K562 (cell line): Measurements from ENCODE around the gene EEFSEC. TPM values are rescaled to one million over a fixed set of nuclear protein-coding genes. Genes with fewer than 3 reads are reported as not detected.

Experiments
- ATAC-seq: fragments of 200-7000 bp; cut with Tn5 transposase; 3 replicates; pipeline ENCODE4 v1.9.1; 2020; ENCODE audit warnings: moderate library complexity
- BruUV-seq: library from RNA; stranded (reverse); fragments of 400-500 nt; replicated peaks from 2 replicates; lab custom pipeline; 2021; lab: Mats Ljungman, UMichigan
- CTCF ChIA-PET: fragments of 300-600 bp; formaldehyde crosslinking; extraction: SDS; loops from one replicate; lab custom pipeline; 2021; ENCODE audit warnings: low intra/inter-chr PET ratio; lab: Yijun Ruan, JAX
- POLR2A ChIA-PET: fragments of 300-600, 350-650 bp; sonication (Branson Sonifier 250); formaldehyde crosslinking; extraction: SDS; loops from one replicate; lab custom pipeline; 2021; ENCODE audit warnings: antibody characterized with exemption, inconsistent platforms; lab: Yijun Ruan, JAX
- DNase-seq, 4 experiments: peaks; one replicate each; pipeline versions ENCODE4 v3.0.0 to v3.0.0-alpha.2; 2011 to 2018; ENCODE audit warnings: low spot score in 3 of 4, mixed read lengths in 3 of 4; ENCODE audit errors: extremely low read depth in 1 of 4
- FAIRE-seq: peaks from 2 replicates; lab custom pipeline; 2011; peaks lifted over from hg19 to GRCh38; lab: Jason Lieb, UNC
- H2AFZ ChIP-seq: 2 replicates; pipeline ENCODE4 v1.6.0; 2011; ENCODE audit warnings: low read depth, low read length, control low read depth, inconsistent platforms
- H3K27ac ChIP-seq: fragments of 200-600 bp; 3 replicates; pipeline ENCODE4 v1.8.0; 2011; ENCODE audit warnings: low read depth, mild to moderate bottlenecking, control low read depth, inconsistent platforms, low read length, moderate library complexity, mixed read lengths; ENCODE audit errors: extremely low read depth
- H3K27me3 ChIP-seq, 2 experiments: fragments of 300-600 bp in 1 of 2; 2 replicates in 1 of 2; 3 replicates in 1 of 2; pipeline versions ENCODE4 v1.6.0 to v1.8.0; 2011; ENCODE audit warnings: inconsistent platforms in 2 of 2, low read length in 2 of 2, mild to moderate bottlenecking in 1 of 2, mixed read lengths in 1 of 2, moderate library complexity in 1 of 2; ENCODE audit not compliant: control insufficient read depth in 2 of 2, insufficient read depth in 2 of 2
- H3K36me3 ChIP-seq: fragments of 300-600 bp; 3 replicates; pipeline ENCODE4 v1.8.0; 2011; ENCODE audit warnings: mild to moderate bottlenecking, low read length, inconsistent platforms; ENCODE audit not compliant: control insufficient read depth, insufficient read depth
- H3K4me1 ChIP-seq, 2 experiments: fragments of 200-600 bp in 1 of 2; replicated peaks in 1 of 2; 2 replicates in 1 of 2; 3 replicates in 1 of 2; pipeline versions ENCODE4 v1.5.1 to v1.8.0; 2011; ENCODE audit warnings: inconsistent platforms in 2 of 2, low read length in 2 of 2, mild to moderate bottlenecking in 1 of 2, mixed read lengths in 1 of 2, moderate library complexity in 1 of 2; ENCODE audit not compliant: control insufficient read depth in 2 of 2, insufficient read depth in 2 of 2
- H3K4me2 ChIP-seq: 2 replicates; pipeline ENCODE4 v1.6.1; 2011; ENCODE audit warnings: low read length, control low read depth, inconsistent platforms, mixed read lengths; ENCODE audit not compliant: insufficient read depth
- H3K4me3 ChIP-seq: fragments of 200-600 bp; sonication (generic), shearing (Covaris generic); 2 replicates; pipeline ENCODE4 v1.5.1; 2016; ENCODE audit warnings: control low read depth, inconsistent platforms
- H3K79me2 ChIP-seq: fragments of 200-600 bp; 3 replicates; pipeline ENCODE4 v1.8.0; 2011; ENCODE audit warnings: low read length, inconsistent platforms; ENCODE audit not compliant: control insufficient read depth, insufficient read depth
- H3K9ac ChIP-seq, 2 experiments: 2 replicates each; pipeline versions ENCODE4 v1.6.0 to v1.6.1; 2011; ENCODE audit warnings: low read depth in 2 of 2, low read length in 2 of 2, control low read depth in 1 of 2, inconsistent platforms in 1 of 2, mild to moderate bottlenecking in 1 of 2, mixed read lengths in 1 of 2; ENCODE audit not compliant: insufficient read depth in 1 of 2
- H3K9me1 ChIP-seq: one replicate; pipeline ENCODE4 v1.6.0; 2011; ENCODE audit warnings: inconsistent platforms, mild to moderate bottlenecking, low read length, moderate library complexity; ENCODE audit not compliant: control insufficient read depth, insufficient read depth
- H3K9me3 ChIP-seq: replicated peaks from 2 replicates; pipeline ENCODE4 v1.5.1; 2011; ENCODE audit warnings: low read depth, low read length, inconsistent platforms; ENCODE audit not compliant: control insufficient read depth, insufficient read depth
- H4K20me1 ChIP-seq: replicated peaks from 2 replicates; pipeline ENCODE4 v1.6.1; 2011; ENCODE audit warnings: low read length, inconsistent platforms, mixed read lengths; ENCODE audit not compliant: control insufficient read depth, insufficient read depth
- ATF6 ChIP-seq: sonication (generic); formaldehyde crosslinking; IDR thresholded peaks from 2 replicates; pipeline ENCODE4 v1.4.0; 2020; ENCODE audit warnings: mild to moderate bottlenecking, missing genetic modification reagents
- CREB3L1 ChIP-seq: fragments of 450-650 bp; IDR thresholded peaks from 2 replicates; pipeline ENCODE4 v1.6.1; 2014; ENCODE audit warnings: low read depth, mild to moderate bottlenecking, moderate library complexity, borderline replicate concordance
- ELF1 ChIP-seq: fragments of 200-800 bp; sonication (Bioruptor generic); IDR thresholded peaks from 2 replicates; pipeline ENCODE4 v1.6.1; 2016; ENCODE audit warnings: missing genetic modification characterization, missing compliant biosample characterization
- FOXA3 ChIP-seq, 2 experiments: fragments of 450-650 bp in 1 of 2; sonication (generic) in 1 of 2; formaldehyde crosslinking; IDR thresholded peaks in 1 of 2; conservative IDR thresholded peaks in 1 of 2; 2 replicates each; pipeline versions ENCODE4 v1.4.0 to v1.8.0; 2020 to 2022; ENCODE audit warnings: mild to moderate bottlenecking in 2 of 2, missing genetic modification reagents in 1 of 2
- HNRNPUL1 ChIP-seq: fragments of 200-400 bp; formaldehyde crosslinking; IDR thresholded peaks from 2 replicates; pipeline ENCODE4 v1.6.1; 2017; ENCODE audit warnings: low read length
- JUND ChIP-seq, 2 experiments: IDR thresholded peaks; 2 replicates in 1 of 2; 3 replicates in 1 of 2; pipeline ENCODE4 v1.6.1; 2011; ENCODE audit warnings: borderline replicate concordance in 2 of 2, low read depth in 2 of 2, low read length in 2 of 2, improper control_type of control experiment in 1 of 2, missing biosample characterization in 1 of 2, missing genetic modification characterization in 1 of 2, missing genetic modification reagents in 1 of 2
- LARP7 ChIP-seq: fragments of 450-650 bp; IDR thresholded peaks from 2 replicates; pipeline ENCODE4 v1.6.1; 2016
- MED1 ChIP-seq: sonication (generic); formaldehyde crosslinking; IDR thresholded peaks from 2 replicates; pipeline ENCODE4 v1.8.1; 2023; ENCODE audit warnings: missing genetic modification reagents, borderline replicate concordance
- MEIS2 ChIP-seq: fragments of 450-650 bp; IDR thresholded peaks from 2 replicates; pipeline ENCODE4 v1.6.1; 2014; ENCODE audit warnings: mild to moderate bottlenecking; ENCODE audit not compliant: partially characterized antibody
- MITF ChIP-seq: IDR thresholded peaks from 2 replicates; pipeline ENCODE4 v1.6.1; 2014; ENCODE audit warnings: antibody characterized with exemption
- RUNX1 ChIP-seq: sonication (generic); IDR thresholded peaks from 2 replicates; pipeline ENCODE4 v1.6.1; 2016; ENCODE audit warnings: antibody characterized with exemption, low read depth
- SAFB ChIP-seq: fragments of 200-400 bp; formaldehyde crosslinking; IDR thresholded peaks from 2 replicates; pipeline ENCODE4 v1.6.1; 2017; ENCODE audit warnings: low read depth, low read length, borderline replicate concordance
- ZNF24 ChIP-seq: fragments of 450-650 bp; IDR thresholded peaks from 2 replicates; pipeline ENCODE4 v1.6.1; 2016
- ZNF41 ChIP-seq: fragments of 250-450 bp; sonication (Bioruptor Pico); conservative IDR thresholded peaks from 2 replicates; pipeline ENCODE4 v1.4.0; 2020; ENCODE audit warnings: mild to moderate bottlenecking
- ZNF644 ChIP-seq: fragments of 200-800 bp; sonication (Bioruptor generic); IDR thresholded peaks from 2 replicates; pipeline ENCODE4 v1.6.1; 2016; ENCODE audit warnings: low read depth, missing genetic modification characterization, missing compliant biosample characterization
- ZNF75A ChIP-seq: fragments of 450-650 bp; formaldehyde crosslinking; IDR thresholded peaks from 2 replicates; pipeline ENCODE4 v1.4.0; 2020; ENCODE audit warnings: mild to moderate bottlenecking
- WGBS: fragments of 100-300 bp; shearing (Covaris generic); methylation state at CpG from one replicate; pipeline ENCODE4 v1.1.6; 2016; ENCODE audit warnings: low coverage, mixed read lengths; ENCODE audit not compliant: insufficient coverage; ENCODE audit errors: missing lambda C conversion rate; 5-methylcytosine and 5-hydroxymethylcytosine counted together
- in situ Hi-C: fragments of 300-500 bp; cut with MboI; formaldehyde crosslinking; loops from 4 replicates; pipeline ENCODE4 v1.15.0; 2018; ENCODE audit warnings: inconsistent platforms, mixed read lengths
- intact Hi-C: fragments of 100-400 bp; cut with micrococcal nuclease; formaldehyde crosslinking; loops from 2 replicates; pipeline ENCODE4 v1.14.2; 2022
- polyA plus RNA-seq, 8 experiments: library from polyadenylated mRNA; depleted of rRNA in 4 of 8; stranded (reverse) in 5 of 8; unstranded in 3 of 8; fragments of >200 nt; fragmentation: Nextera tagmentation in 2 of 8; fragmentation: Illumina TruSeq in 1 of 8; extraction: Ambion mirVana in 2 of 8; extraction: Trizol in 1 of 8; gene quantifications; 2 replicates each; pipeline versions ENCODE4 v1.2.1 to v1.2.3, GENCODE V29; 2011 to 2014; ENCODE audit warnings: inconsistent platforms in 1 of 8, missing spikeins in 1 of 8
- total RNA-seq, 7 experiments: library from RNA; depleted of rRNA in 6 of 7; stranded (reverse); fragments of >200 nt in 6 of 7; fragmentation: Illumina TruSeq in 2 of 7; extraction: Trizol in 2 of 7; gene quantifications; 2 replicates each; pipeline versions ENCODE4 v1.2.1 to v1.2.3, GENCODE V29; 2011 to 2021; ENCODE audit warnings: low replicate concordance in 1 of 7
- TF ChIP-seq, protein P1 (sequence below): sonication (generic); formaldehyde crosslinking; IDR thresholded peaks from 2 replicates; pipeline ENCODE4 v1.8.1; 2023; ENCODE audit warnings: mild to moderate bottlenecking, missing genetic modification reagents

Gene EEFSEC
- total and polyA plus RNA-seq, 9 of the 15 experiments (the other 6 are each of a cell fraction or from before 2014, with no cell fraction given): 0.35 to 11.8 (median 7.7) TPM

DNA sequence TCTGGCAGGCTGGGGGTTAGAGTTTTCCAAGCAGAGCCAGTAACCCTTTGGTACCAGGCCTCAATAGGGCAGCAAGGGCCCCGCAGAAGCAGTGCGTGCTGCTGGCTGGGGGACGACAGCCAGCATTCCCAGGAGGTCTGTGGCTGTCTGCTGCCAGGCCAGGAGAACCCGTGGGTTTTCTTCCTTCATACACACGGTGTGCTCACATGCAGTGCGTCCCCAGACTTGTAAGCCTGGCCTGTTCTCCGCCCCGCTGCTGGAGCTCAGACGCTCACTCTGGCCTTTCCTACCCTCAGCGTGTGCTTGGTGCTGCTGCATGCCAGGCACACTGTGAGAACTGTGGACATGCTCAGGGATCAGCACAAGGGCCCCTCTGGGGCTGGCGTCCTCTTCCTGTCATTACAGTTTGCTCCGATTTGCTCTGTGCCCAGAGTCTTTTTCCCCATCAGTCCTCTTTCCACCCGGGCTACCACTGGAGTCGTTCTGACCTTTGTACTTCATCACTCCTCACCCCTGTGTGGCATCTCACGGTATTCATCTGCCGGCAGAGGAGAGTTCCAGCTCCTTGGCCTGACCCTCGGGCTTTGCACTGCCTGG lies 163.9 kb downstream of the EEFSEC start:
- intact Hi-C loops (loop anchor here (10.0 kb wide), 1 partner anchor 178 kb away; the partner anchor contains the start of gene GATA2), in situ Hi-C loops (no loop called here)
- no TSS peak for BruUV-seq
- Histone ChIP-seq H3K4me2 (no peak overlapping the region), H3K79me2 (no peaks in the 10 kb centered on the region), H3K4me3 (no peak overlapping the region), H4K20me1 (no peaks in the 10 kb centered on the region), H3K9me3 (no peaks in the 10 kb centered on the region), H3K36me3 (no peaks in the 10 kb centered on the region), H3K9me1 (no peaks in the 10 kb centered on the region), H3K4me1 (peaks cover 0 to 3% of the 10 kb centered on the region in 2 experiments; a peak in 2 of 5 replicates), H3K9ac (no peak overlapping the region), H3K27me3 (no peaks in the 10 kb centered on the region), H3K27ac (no peak overlapping the region), H2AFZ (no peak overlapping the region)
- WGBS: 62% methylated on average over 14 of the region's 17 CpGs
- FAIRE-seq: no peak
- ChIA-PET CTCF (no interaction called here), POLR2A (interaction anchor here (1.1 kb wide), 1 partner anchor 25 kb away, joined by 3 read pairs; no protein-coding TSS in a partner anchor)
- DNase-seq: no peak
- no peak for ATAC-seq
- TF ChIP-seq ZNF24 (no peak), MED1 (CRISPR knock-in tag) (no peak), JUND (IDR thresholded peaks at IDR 0.05; ENCODE audit: borderline replicate concordance, low read depth, low read length) (no peak), JUND (tag; IDR thresholded peaks at IDR 0.05; ENCODE audit: borderline replicate concordance, low read depth, low read length) (no peak), MITF (no peak), ZNF644 (tag) (no peak), ATF6 (CRISPR knock-in tag) (no peak), LARP7 (no peak), RUNX1 (no peak), MEIS2 (no peak), ZNF41 (CRISPR knock-in tag) (no peak), ELF1 (no peak), CREB3L1 (no peak), ZNF75A (CRISPR knock-in tag) (no peak), FOXA3 (CRISPR knock-in tag; conservative IDR thresholded peaks at IDR 0.05 in 1 of 2, IDR thresholded peaks at IDR 0.05 in 1 of 2) (no peak), SAFB (no peak), HNRNPUL1 (no peak)
- TF ChIP-seq, protein P1, sequence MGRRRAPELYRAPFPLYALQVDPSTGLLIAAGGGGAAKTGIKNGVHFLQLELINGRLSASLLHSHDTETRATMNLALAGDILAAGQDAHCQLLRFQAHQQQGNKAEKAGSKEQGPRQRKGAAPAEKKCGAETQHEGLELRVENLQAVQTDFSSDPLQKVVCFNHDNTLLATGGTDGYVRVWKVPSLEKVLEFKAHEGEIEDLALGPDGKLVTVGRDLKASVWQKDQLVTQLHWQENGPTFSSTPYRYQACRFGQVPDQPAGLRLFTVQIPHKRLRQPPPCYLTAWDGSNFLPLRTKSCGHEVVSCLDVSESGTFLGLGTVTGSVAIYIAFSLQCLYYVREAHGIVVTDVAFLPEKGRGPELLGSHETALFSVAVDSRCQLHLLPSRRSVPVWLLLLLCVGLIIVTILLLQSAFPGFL (CRISPR knock-in tag): no peak
